GM19324 (cell line): ENCODE data around the gene PTPRE.

Experiments used
- ATAC-seq: cut with Tn5 transposase; IDR thresholded peaks from one replicate; pipeline ENCODE4 v1.9.1; 2021; ENCODE audit warnings: mild to moderate bottlenecking, moderate library complexity; ENCODE audit not compliant: unreplicated experiment, low FRiP score

PTPRE gene

DNA sequence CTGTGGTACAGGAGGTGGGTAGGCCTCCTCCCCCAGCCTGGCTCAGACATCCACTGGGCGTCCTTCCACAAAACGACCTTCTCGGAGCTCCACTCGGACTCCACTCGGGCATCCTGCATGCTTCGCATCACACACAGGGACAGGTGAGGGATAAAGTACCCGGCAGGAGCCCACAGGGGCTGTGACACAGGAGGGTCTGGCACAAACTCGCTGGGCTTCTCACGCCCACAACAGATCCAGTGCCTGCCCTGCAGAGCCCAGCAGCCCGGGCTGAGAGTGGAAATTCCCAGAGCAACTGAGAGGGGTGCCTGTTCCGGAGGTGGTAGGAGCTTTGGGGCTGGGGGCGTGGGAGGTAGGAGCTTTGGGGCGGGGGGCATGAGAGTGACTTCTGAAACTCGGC lies 110.9 kb downstream of the PTPRE start:
- ATAC-seq, result no peak

DNA sequence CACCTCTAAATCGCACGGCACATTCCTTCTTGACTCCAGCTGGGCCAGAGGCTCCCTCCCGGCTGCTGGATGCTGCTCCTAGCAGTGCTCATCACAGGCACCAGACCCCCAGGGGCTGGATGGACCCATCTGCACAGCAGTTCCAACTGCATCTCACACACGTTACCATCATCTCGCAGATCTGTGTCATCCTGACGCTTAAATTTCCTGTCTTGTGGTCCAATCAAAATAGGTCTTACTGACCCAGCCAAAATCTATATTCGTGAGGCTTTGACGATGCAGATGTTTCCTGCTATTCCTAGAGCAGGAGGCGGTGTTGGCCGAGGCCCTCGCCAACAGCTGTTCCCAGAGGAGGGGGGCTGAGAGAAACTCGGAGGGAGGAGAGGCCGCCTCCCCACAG lies 111.3 kb downstream of the PTPRE start:
- no peak for ATAC-seq

DNA sequence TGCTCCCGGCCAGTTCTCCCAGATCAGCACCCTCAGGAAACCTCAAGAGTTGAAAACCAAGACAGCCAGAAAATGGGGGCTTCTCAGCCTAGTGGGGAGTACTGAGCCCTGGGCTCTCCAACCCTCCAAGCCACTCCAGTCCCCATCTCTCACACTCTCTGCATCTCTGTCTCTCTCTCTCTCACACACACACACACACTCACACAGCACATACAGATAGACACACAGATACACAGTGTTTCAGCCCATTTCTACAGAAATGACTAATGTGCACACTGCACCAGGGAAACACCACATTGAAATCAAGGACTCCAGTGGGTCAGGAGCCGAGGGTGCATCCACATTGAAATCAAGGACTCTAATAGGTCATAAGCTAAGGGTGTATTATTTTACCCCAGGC lies 111.8 kb downstream of the PTPRE start:
- no peak for ATAC-seq

GRCh38 chr10:128022261-128023196 lies 115.6 kb downstream of the PTPRE start:
- ATAC-seq, result no peak

DNA sequence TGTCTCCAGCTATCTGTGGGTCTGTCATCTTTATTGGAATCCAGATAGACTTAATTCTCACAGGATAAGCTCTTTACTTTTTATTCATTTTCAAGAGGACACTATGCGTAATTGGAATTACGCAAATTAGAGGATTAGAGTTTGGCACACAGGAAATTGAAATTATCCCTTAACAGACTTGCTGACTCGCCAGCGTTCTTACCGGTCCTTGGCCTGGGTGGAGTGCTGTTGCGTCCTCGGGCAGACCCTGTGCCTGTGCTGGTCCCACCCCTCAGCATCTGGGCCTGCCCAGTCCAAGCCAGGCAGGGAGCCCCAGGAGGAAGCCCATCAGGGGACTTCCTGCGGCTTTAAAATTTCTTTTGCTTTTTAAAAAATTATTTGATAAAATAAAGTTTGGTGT lies 117.5 kb downstream of the PTPRE start:
- no peak for ATAC-seq

DNA sequence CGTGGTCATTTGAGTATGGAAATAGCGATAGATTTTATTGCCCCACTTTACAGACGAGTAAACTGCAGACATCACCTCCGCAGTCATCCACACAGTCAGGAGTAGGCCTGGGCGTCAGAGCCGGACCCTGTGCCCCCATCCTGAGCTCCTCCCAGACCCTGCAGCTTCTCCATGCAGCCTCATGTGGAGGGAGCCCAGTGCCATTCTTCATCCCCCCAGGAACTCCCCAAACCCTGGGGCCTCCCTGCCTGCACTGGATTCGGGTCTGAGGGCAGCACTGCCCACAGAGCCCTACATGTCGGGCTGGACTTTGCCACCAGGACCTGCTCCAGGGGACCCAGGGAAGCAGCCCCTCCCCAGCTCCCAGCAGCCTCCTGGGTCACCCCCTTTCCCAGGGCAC lies 118.5 kb downstream of the PTPRE start:
- ATAC-seq, result no peak

- ATAC-seq, result no peak
Measured at GRCh38 chr10:128025951-128026350, 119.0 kb downstream of the PTPRE start.

GRCh38 chr10:128026615-128027300 lies 119.9 kb downstream of the PTPRE start:
- no peak for ATAC-seq

GRCh38 chr10:128027306-128027705 lies 120.4 kb downstream of the PTPRE start:
- no peak for ATAC-seq

- ATAC-seq, result no peak
Measured at GRCh38 chr10:128027822-128028507, 121.1 kb downstream of the PTPRE start.

DNA sequence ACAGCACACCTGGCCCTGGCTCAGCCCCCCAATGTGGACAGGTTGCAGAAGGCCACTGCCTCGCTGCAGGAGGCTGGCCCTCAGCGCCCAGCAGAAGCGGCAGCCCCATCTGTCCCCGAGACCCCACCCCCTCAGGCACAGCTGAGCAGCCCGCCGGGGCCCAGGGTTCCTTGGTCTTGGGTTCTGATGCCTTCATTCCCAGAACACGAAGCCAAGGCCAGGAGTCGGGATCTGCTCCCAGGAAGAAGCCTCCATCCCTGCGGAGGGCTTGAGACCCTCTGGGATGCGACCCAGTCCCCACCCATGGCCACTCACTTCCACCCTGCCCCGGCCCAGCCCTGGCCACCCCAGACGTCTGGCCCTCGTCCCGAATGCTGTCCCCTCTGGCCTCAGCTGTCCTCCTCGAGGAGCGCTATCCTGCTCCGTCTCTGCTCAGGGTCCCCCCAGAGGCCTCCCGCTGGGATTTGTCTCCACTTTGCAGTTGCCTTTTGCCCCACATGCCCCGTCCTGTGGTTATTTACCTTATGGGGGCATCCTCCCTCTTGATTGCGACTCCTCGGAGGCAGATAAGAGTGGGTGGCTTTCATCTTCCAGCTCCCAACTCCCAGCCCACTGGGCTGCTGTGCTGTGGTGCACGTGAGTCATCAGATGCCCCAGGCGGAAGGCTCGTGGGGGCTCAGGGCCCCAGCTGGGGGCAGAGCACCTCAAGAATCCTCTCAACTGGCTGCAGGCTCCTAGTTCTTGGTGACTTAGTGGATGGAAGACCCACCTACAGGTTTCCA lies 121.8 kb downstream of the PTPRE start:
- no peak for ATAC-seq

DNA sequence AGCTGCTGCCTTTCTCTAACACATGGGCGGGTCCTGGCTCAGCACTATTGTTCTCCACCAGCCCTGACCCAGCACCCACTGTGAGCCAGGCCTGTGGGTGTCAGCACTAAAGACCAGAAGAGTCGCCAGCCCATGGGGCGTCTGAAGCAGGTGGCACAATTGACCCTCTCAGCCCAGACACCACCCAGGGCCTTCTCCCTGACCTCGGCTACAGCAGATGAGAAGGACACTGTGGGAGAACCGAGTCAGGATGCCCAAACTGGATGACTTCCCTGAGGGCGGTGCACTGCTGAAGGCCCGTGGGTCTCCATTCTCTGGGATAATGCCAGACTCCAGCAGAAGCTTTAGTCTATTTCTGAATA lies 122.4 kb downstream of the PTPRE start:
- no peak for ATAC-seq

- ATAC-seq, result no peak
Measured at GRCh38 chr10:128029731-128030369, 122.9 kb downstream of the PTPRE start.

DNA sequence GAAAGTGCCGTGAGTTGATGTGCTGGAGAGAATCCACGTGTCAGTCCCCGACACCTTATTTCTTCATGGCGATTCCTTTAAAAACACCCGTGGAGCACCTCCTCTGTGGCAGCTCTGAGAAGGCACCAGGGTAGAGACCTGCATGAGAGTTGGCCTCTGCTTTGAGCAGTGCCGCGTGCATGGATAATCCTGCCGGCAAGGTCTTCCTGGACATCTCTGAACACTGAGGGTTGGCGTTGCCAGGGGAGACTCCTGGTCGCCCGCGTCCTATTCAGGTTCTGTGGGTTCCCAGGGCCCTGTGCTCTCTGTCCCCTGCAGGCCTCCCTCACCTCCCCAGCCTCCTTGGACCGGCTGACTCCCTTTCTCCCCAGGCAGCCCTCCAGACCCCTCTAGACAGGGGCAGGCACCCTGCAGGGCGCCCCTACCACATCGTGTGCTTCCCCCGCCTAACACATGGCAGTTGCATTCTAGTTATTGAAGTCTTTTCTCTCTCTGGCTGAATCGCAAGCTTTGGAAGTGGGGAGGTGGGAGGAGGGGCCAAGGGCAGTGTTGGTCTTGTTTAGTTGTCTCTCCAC lies 123.7 kb downstream of the PTPRE start:
- ATAC-seq, result no peak

DNA sequence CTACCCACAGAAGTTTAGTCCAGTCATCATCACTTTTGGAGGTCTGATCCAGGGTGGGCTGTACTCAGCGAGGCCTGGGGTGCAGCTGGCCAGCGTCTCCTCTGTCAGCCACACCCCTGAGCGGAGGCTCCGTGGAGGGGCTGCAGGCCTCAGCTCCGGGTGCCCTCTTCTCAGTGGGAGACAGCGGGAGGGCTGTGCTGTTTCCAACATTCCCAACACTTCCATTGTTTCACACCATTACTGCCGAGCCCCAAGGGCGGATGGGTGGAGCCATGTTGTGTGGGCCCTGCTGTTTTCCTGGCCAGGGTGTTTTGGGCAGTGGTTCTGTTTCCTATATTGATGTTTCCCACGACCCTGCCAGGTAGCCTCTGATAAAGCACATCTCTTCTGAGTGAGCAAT lies 124.3 kb downstream of the PTPRE start:
- ATAC-seq, result no peak

DNA sequence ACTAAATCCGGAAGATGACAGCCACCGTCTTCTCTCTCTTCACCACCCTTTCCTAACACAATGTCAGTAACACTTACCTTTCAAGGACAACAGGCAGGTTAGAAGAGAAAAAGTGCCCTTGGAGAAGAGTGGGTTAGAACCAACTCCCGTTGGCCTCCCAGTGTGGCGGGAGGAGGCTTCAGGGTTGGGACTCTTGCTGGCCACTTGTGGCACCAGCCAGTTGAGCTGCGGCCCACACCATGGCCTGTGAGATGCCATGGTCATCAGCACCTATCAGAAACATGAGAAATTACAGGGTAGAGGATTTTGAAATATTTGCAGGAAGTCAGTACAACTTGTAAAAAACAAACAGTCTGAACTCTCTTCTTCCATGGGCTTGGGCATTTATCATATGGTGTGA lies 125.6 kb downstream of the PTPRE start:
- no peak for ATAC-seq

- ATAC-seq, result no peak
Measured at GRCh38 chr10:128035557-128035973, 128.7 kb downstream of the PTPRE start.

- ATAC-seq, result no peak
Measured at GRCh38 chr10:128036011-128036615, 129.2 kb downstream of the PTPRE start.
